Lung microvascular endothelial cell (primary cell): ENCODE data around the gene SLC35D3. TPM values are rescaled to one million over a fixed set of nuclear protein-coding genes. Genes with fewer than 3 reads are reported as not detected.
A peak's percentile ranks its signal among the peaks of the same experiment; 100 is the strongest.
"Not testable (repeated sequence)": the region's sequence is repeated elsewhere in the genome, so short reads cannot be mapped to it uniquely, and the experiment has no call there.

Source experiments
- DNase-seq, 2 donors: peaks; one replicate each; pipeline versions ENCODE4 v3.0.0 to v3.0.0-alpha.2; 2010; ENCODE audit warnings: low read depth in 2 of 2
- total RNA-seq: library from RNA; depleted of rRNA; stranded (reverse); fragments of >200 nt; gene quantifications from 2 replicates; pipeline ENCODE4 v1.2.1, GENCODE V29; 2014

SLC35D3 gene
- total RNA-seq, 1 donor from 2014 or later = not detected

DNA sequence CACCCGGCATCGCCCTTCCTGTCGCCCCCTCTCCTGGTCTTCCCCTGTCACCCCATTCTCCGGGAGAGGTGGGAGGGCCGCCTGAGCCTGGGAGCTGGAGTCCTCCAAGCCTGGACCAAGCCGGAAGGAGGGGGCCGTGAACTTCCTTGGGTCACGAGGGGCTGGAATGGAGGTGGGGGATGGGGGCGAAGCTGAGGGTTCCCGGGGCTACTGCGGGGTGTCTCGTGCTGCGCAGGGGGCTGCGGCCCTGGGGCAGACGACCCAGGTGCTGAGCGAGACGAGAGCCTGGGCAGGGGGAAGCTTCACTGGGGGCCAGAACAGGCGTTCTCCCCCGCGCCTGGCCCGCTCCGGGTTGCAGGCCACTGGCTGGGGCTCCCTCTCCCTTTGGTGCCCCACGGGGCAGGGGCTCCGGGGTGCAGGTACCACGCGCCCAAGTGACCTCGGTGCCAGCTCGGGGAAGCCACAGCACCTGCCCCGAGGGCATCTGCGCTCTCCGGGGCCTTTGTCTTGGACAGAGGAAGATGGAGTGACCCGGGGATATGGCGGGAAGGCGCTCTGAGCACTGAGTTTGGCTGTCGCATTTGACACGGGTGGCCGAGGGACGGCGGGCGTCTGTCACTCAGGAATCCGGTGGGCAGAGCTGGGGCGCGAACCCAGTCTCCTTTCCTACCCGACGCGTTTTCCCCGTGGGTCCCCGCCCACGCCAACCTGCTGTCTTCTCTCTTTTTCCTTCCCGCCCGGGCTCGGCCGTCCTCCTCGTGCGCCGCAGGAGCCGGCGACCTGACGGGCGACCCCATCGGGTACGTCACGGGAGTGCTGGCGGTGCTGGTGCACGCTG lies 1.2 kb downstream of the SLC35D3 start:
- no peak for DNase-seq

DNA sequence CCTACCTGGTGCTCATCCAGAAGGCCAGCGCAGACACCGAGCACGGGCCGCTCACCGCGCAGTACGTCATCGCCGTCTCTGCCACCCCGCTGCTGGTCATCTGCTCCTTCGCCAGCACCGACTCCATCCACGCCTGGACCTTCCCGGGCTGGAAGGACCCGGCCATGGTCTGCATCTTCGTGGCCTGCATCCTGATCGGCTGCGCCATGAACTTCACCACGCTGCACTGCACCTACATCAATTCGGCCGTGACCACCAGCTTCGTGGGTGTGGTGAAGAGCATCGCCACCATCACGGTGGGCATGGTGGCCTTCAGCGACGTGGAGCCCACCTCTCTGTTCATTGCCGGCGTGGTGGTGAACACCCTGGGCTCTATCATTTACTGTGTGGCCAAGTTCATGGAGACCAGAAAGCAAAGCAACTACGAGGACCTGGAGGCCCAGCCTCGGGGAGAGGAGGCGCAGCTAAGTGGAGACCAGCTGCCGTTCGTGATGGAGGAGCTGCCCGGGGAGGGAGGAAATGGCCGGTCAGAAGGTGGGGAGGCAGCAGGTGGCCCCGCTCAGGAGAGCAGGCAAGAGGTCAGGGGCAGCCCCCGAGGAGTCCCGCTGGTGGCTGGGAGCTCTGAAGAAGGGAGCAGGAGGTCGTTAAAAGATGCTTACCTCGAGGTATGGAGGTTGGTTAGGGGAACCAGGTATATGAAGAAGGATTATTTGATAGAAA lies 2.0 kb downstream of the SLC35D3 start:
- no peak for DNase-seq

DNA sequence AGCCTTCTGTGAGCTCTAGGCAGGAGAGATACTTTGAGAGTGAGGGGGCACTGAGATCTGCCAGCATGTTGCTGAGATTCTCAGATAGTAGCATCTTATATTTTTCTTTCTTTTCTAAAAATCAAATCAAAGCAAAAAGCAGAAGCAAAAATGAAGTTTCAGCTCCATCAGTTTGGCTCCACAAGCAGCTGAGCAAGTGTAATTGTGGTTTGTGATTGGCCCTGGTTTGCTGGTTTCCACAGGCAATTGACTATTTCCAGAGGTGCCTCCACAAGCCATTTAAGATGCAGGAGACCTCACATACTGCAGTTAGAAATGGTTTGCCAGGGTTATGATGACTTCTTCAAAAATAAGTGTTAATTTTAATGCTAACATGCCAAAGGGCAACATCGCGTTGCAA lies 4.3 kb downstream of the SLC35D3 start:
- no peak for DNase-seq

DNA sequence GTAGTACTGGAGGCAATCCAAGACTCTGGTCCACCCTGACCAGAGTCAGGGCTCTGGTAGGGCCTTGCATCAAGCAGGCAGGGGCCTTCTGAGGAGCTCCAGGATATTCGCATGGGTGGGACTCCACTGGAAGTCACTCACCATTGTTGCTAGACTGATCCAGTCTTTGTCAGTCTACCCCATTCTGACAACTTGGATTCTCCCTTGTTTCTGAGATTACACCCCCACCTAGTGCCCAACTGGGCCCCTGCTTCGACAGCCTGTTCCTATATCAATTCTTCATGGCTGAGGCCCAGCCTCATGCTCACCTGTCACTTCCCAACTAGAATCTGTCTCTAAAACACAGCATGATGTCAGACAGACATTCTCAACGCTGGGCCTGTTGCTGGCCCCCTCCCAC lies 5.2 kb downstream of the SLC35D3 start:
- peak; percentile 23 to 54 for DNase-seq

DNA sequence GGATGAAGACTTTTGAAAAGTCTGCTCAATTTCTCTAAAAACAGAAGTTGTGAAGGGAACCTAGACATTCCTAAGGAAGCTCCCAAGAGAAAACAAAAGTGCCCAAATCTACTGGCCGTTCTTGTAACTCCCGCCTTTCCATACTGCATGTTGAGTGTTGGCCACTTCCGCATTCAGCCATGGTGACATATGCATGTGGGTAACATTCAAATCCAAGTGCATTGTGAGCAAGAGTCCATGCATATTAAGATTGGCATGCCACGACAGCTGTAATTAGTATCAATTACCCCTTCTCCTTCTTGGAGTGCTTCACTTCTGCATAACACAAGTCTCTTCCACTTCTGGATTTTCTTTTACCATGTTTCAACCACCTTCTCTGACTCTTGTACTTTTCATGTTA lies 8.4 kb downstream of the SLC35D3 start:
- no peak for DNase-seq

DNA sequence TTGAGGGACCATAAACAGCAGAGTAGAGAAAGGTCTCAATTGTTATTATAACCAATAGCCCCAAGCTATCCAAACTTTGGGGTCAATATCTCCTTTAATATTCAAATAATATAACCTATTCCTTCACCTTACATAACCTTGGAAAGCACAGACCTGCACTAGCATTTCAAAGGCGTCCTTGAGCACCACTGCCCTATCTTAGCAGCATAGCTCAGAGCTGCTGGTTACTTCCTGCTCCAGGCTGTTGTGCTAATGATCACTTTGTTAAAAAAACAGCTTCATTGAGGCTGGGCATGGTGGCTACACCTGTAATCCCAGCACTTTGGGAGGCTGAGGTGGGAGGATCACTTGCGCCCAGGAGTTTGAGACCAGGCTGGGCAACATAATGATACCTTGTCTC lies 10.5 kb downstream of the SLC35D3 start:
- DNase-seq = no peak

DNA sequence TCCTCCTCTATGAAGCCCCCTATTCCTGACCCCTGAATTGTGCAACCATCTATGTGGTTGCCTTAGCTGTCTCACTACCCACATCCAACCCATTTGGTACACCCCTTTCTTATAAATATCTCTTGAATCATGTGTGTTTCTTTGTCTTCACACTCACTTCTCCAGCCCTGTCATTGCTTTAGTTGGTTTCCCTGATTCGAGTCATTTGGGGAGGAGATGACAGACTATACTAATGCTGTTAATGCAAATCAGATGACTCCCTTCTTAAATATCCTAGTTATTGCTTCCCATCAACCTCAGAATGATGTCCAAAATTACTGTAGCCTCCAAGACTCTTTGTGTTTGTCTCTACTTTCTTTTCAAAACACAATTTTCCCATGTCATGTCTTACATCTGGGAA lies 23.0 kb downstream of the SLC35D3 start:
- no peak for DNase-seq

DNA sequence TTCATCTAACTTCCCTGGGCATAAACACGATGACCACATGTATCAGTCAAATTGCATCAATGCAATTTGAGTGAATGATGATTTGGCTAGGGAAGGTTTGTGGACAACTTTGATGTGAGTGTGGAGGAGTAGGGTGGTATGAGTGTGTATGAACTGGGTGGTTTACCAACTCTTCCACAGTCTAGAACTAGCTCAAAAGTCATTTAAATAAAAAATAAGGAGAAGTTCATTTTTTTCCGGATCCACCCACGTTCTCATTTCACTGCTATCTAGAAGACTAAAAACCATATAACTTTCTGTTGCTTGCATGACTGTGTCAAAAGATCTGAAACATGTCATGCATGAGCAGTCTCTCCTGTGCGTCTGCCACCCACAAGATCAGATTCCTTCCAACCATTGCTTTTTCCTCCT lies 23.6 kb downstream of the SLC35D3 start:
- no peak for DNase-seq

DNA sequence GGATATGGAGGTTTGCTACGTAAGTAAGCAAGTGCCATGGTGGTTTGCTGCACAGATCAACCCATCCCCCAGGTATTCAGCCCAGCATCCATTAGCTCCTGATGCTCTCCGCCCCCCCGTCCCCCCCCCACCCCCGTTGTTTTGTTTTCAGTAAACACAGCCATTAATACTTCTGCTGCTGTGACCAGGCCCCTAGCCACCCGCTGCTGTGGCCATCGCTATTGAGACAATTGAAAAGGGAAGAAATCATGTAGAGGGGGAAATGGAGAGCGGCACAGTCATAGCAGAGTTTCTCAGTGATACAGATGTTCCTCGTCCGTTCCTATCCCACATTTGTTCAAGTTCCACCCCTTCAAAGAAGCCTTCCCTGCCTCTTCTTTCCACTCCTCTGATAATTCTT lies 24.9 kb downstream of the SLC35D3 start:
- DNase-seq = no peak

DNA sequence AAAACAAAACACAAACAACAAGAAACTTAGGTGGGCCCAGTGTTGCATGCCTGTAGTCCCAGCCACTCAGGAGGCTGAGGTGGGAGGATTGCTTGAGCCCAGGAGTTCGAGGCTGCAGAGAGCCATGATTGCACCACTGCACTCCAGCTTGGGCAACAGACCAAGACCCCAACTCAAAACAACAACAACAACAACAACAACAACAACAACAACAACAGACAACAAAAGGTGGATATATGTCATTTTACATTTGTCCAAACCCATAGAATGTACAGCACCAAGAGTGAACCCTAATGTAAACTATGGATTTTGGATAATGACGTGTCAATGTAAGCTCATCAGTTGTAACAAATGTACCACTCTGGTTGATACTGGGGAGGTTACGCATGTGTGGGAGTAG lies 27.9 kb downstream of the SLC35D3 start:
- not testable (repeated sequence) for DNase-seq

DNA sequence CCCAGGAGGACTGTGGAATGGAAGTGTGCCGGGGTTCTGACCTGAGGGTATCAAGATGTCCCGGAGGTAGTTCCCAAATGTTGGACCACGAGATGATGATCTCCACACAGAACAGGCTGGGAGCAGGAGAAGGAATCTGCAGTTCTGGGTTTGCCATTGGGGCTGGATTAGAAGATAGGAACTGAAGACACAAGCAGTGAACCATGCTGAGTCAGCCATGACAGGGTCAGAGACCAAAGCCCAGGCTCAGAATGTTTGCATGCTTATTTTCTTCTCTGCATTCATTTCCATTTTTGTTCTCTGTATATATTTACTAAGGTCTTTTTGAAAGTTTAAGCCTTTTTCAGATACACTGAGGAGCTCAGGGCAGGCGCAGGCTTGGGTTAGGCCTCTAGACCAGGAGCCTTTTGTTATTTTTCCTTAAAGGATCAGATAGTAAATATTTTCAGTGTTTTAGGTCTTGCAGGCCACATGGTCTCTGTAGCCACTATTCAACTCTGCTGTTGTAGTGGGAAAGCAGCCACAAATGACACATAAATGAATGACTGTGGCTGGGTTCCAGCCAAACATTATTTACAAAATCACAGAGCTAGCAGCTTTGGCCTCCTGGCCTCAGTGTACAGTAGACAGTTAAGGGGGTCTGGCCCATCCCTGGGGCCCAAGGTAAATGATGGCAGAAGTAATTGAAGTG lies 28.5 kb downstream of the SLC35D3 start:
- DNase-seq = peak in 1 of 2 donors; percentile 29

DNA sequence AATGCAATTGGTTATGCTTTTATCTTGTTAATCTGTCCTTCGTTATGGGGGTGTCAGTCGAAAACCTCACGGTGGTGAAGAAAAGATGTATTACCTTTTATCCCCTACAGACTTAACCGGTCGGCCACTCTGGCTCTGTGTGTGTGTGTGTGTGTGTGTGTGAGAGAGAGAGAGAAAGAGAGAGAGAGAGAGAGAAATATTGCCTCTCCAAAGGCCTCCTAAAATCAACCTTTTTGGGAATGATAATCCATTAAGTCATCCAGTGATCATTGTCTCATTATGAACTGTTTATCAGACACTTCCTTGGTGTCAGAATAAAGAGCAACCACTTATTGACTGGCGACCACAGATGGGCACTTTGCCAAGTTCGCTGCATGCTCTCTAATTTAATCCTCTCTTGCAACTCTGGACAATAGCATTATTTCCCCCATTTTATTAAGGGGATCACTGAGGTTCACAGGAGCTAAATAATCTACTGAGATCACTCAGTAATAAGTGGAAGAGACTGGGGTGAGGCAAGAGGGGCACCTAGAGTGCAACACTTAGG lies 30.7 kb downstream of the SLC35D3 start:
- DNase-seq = no peak

DNA sequence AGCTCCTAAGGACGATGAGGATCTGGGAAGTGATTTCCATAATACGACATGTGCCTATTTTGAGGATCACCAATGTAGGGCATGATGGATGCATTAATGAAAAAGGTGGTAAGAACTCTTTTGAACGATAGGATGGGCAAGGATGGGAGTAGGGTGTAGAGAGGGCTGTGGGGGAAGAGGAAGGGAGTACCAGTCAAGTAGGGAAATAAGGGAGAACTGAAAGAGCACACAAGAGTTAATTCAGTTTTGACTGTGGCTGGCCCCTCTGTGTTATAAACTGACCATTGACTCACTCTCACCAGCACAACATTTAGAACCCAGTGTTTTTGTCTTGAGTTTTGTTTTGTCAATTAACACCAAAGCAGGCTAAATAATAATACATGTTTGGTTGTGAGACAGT lies 33.0 kb downstream of the SLC35D3 start:
- no peak for DNase-seq

DNA sequence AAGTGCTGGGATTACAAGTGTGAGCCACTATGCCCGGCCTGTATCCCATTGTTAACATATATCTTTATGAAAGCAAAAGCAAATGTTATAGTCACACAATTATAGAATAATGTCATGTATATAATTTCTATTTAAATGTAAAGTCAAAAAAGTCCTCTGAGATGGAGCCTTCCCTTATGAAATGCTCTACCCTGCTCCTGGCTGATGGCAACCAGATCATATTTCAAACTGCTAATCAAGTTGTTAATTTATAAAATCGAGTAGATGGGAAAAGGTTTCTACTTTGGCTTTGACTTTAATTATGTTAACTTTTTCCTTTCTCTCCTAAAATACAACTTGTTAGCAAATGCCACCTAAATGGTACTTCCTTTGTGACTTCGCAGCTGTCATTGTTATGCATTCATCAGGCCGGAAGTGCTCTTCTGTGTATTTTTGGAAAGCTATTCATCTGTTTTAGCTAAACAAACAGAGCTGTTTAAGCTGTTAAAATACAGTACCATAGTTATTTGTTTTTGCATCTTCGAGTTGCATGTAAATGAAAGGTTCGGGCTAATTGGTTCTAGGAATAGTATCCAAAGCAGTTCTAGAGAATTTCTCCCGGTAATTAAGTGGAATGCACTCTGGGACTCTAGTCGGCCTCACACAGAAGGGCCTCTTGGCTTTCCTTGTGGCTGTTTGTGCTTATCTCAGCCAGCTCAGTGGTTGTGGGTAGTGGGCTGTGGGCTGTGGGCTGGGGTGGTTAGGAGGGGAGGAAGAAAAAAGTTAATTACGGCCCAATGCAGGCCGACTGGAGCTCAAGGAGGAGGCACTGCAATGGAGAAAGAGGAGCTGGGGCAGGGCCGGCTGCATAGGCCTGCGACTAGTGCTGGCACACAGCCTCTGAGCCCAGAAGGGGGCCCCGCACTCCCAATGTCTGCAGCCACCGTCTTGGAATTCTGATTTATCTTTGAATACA lies 34.8 kb downstream of the SLC35D3 start:
- peak; percentile 3 to 50 for DNase-seq

DNA sequence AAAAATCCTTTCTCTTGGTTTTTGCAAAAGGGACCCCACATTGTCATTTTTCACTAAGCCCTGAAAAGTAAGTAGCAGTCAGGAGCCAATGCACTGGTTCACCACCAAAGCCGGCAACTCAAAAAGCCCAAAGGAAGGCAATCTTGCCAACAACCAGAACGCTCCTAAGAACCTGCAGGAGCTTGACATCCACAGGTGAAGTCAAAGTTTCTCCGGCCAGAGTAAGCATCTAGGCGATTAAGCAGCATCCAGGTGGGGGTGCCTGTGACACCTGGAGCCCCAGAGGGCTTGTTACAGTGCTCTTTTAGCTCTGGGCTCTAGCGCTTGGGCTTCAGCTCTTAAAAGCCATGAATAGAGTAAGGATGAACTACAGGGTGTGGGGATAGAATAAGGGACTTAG lies 36.1 kb downstream of the SLC35D3 start:
- no peak for DNase-seq

DNA sequence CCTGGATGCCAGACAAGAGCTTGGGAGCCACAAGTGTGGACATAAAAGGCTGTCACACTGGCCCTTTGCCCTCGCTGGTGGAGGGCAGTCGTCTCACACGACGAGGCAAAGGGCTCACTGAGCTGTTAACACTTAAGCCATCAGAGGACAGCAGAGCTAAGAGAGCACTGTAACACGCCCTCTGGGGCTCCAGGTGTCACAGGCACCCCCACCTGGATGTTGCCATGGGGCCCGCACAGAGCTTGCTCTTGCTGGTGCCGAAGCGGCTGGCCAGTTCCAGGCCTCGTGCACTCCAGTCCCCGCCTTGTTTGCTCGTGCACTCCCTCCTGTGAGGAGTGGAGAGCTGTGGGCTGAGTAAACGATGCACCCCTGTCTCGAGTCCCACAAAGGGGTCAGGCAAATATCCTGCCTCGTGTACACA lies 37.4 kb downstream of the SLC35D3 start:
- DNase-seq = no peak

DNA sequence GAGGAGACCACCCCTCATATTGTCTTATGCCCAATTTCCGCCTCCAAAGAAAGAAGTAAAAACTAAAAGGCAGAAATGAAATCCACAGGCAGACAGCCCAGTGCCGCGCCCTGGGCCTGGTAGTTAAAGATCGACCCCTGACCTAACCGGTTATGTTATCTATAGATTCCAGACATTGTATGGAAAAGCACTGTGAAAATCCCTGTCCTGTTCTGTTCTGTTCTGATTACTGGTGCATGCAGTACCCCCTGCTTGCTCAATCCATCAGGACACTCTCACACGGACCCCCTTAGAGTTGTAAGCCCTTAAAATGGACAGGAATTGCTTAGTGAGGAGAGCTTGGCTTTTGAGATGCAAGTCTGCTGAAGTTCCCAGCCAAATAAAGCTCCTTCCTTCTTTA lies 37.8 kb downstream of the SLC35D3 start:
- DNase-seq = not testable (repeated sequence)

DNA sequence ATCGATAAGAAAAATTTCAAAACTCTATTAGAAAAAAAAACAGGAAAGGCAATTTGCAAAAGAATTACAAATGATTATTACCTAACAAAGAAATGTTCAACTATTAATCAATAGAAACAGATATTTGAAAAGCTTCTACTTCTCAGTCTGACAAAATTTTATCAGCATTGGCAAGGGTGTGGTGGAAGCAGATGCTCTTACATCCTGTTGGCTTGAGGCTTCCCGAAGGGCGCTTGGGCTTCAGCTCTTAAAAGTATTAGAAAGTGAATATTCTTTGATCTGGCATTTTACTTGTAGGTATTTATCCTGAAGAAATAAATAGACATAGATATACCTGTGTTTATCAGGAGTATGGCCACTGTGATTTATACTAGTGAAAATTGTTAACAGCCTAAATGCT lies 38.7 kb downstream of the SLC35D3 start:
- no peak for DNase-seq

DNA sequence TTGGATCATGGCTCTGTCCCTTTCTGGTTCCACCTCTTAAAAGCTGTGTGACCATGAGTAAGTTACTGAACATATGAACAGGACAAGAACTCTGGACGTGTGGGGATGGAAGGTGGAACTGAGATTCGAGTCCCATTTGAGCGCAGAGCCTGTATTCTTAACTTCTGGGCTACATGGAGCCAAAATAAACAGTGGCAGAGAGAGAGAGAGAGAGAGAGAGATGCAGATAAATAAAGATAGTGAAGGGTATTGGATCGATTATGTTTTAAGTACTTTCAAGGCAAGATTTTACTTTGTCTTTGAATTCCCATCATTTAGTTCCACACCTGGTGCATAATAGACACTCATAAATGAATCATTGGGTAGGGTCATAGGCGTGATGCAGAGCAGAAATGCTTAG lies 39.7 kb downstream of the SLC35D3 start:
- no peak for DNase-seq

DNA sequence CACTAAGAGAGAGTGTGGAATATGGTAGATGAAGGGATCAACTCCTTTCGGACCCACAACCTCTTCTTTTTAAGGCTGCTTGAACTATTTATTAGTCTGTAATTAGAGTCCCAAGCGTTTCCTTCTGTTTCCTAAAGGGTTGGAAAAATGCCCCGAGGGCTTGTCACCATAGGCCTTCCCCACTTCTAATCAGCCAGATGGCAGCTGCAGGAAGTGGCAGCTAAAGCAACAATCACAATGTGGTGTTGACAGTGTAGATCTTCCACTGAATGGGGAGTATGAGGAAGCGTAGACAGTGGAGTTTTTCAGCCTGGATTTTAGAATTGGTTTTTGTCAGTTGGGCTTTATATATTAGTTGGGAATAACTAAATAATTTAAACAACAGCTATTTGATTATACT lies 40.6 kb downstream of the SLC35D3 start:
- DNase-seq = peak; percentile 15 to 75

DNA sequence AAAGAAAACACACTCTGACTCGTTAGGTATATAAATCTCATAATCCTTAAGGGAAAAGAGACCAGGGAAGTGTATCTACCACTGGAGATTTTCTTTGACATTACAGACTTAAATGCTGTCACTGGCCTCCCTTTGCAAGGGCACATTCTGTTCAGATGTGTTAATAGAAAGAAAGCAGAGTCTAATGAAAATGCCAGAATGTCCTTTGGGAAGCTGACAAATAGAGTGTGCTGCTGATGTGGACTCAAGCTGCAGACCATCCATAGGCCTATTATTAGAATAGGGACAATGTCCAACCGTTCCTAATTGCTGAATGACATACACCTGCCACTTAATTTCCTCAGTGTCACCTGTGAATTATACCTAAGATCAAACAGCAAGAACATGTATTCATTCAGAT lies 41.2 kb downstream of the SLC35D3 start:
- no peak for DNase-seq
